Panc1 (cell line): ENCODE results near the gene CLP1. TPM values are rescaled to one million over a fixed set of nuclear protein-coding genes. Genes with fewer than 3 reads are reported as not detected.

ENCODE experiments used
- ATAC-seq: fragments of 200-7000 bp; cut with Tn5 transposase; 2 replicates; pipeline ENCODE4 v1.9.1; 2020; ENCODE audit warnings: mild to moderate bottlenecking, moderate library complexity
- BruUV-seq: library from RNA; stranded (reverse); fragments of 400-500 nt; replicated peaks from 2 replicates; lab custom pipeline; 2021; lab: Mats Ljungman, UMichigan
- CTCF ChIA-PET: fragments of 300-600 bp; sonication (Branson Sonifier 250); formaldehyde crosslinking; loops from one replicate; lab custom pipeline; 2022; ENCODE audit warnings: antibody characterized with exemption; lab: Charles Lee
- POLR2A ChIA-PET: fragments of 300-600 bp; sonication (Branson Sonifier 250); formaldehyde crosslinking; loops from one replicate; lab custom pipeline; 2022; ENCODE audit warnings: antibody characterized with exemption; lab: Charles Lee
- DNase-seq: peaks from one replicate; pipeline ENCODE4 v3.0.0-alpha.2; 2010; ENCODE audit warnings: low read depth, low spot score
- H3K27ac ChIP-seq: 2 replicates; pipeline ENCODE4 v1.5.1; 2011; ENCODE audit warnings: mild to moderate bottlenecking, low read length, inconsistent platforms
- H3K27me3 ChIP-seq: fragments of 200-500 bp; sonication (Bioruptor generic); 2 replicates; pipeline ENCODE4 v1.6.0; 2014; ENCODE audit warnings: low read length, inconsistent platforms; ENCODE audit not compliant: control insufficient read depth, insufficient read depth
- H3K36me3 ChIP-seq: fragments of 200-500 bp; sonication (Bioruptor generic); 2 replicates; pipeline ENCODE4 v1.5.1; 2014; ENCODE audit warnings: inconsistent platforms, mild to moderate bottlenecking, low read length, moderate library complexity; ENCODE audit not compliant: control insufficient read depth, insufficient read depth
- H3K4me1 ChIP-seq: 2 replicates; pipeline ENCODE4 v1.5.1; 2011; ENCODE audit warnings: inconsistent platforms, mild to moderate bottlenecking, low read length, moderate library complexity; ENCODE audit not compliant: control insufficient read depth, insufficient read depth
- H3K4me3 ChIP-seq, 2 experiments: 2 replicates each; pipeline ENCODE4 v1.5.1; 2011 to 2012; ENCODE audit warnings: low read depth in 2 of 2, low read length in 2 of 2, mild to moderate bottlenecking in 2 of 2, inconsistent platforms in 1 of 2, moderate library complexity in 1 of 2
- H3K9me3 ChIP-seq: fragments of 200-500 bp; sonication (Bioruptor generic); 2 replicates; pipeline ENCODE4 v1.5.1; 2014; ENCODE audit warnings: low read depth, mild to moderate bottlenecking, inconsistent platforms, low read length, moderate library complexity; ENCODE audit not compliant: control insufficient read depth, insufficient read depth
- CTCF ChIP-seq: fragments of 450-650 bp; IDR thresholded peaks from 2 replicates; pipeline ENCODE4 v1.5.1; 2017; ENCODE audit warnings: mild to moderate bottlenecking
- POLR2AphosphoS5 ChIP-seq: IDR thresholded peaks from 2 replicates; pipeline ENCODE4 v1.6.1; 2012; ENCODE audit warnings: mild to moderate bottlenecking, low read depth, low read length, moderate library complexity
- REST ChIP-seq, 2 experiments: IDR thresholded peaks; 2 replicates each; pipeline ENCODE4 v1.6.1; 2011 to 2012; ENCODE audit warnings: low read depth in 2 of 2, control low read depth in 1 of 2, low read length in 1 of 2, mild to moderate bottlenecking in 1 of 2, moderate library complexity in 1 of 2; ENCODE audit not compliant: insufficient read depth in 1 of 2
- SIN3A ChIP-seq: IDR thresholded peaks from 2 replicates; pipeline ENCODE4 v1.6.1; 2012; ENCODE audit warnings: low read depth, mild to moderate bottlenecking, low read length, moderate library complexity, borderline replicate concordance; ENCODE audit not compliant: insufficient read depth
- TCF7L2 ChIP-seq: IDR thresholded peaks from 2 replicates; pipeline ENCODE4 v1.6.1; 2011; ENCODE audit warnings: mild to moderate bottlenecking, low read depth, low read length, inconsistent platforms
- in situ Hi-C: cut with HindIII; loops from 2 replicates; pipeline ENCODE4 v1.10.0; 2016; ENCODE audit warnings: low sequenced_read_pairs, low pct_unique_long_range_greater_than_20kb
- intact Hi-C: fragments of 100-400 bp; cut with micrococcal nuclease; formaldehyde crosslinking; loops from one replicate; pipeline ENCODE4 v1.10.0; 2022; ENCODE audit not compliant: unreplicated experiment
- total RNA-seq: library from RNA; stranded (reverse); gene quantifications from one replicate; pipeline ENCODE4 v1.2.1, GENCODE V29; 2021; ENCODE audit not compliant: unreplicated experiment

Gene CLP1
- total RNA-seq, 1 experiment from 2014 or later: 17.7 TPM

- H3K36me3 ChIP-seq: no peaks in the 10 kb centered on the region
- intact Hi-C loops: no loop called here
- CTCF ChIA-PET: no interaction called here
- POLR2A ChIA-PET: interaction anchor here (0.6 kb wide), 1 partner anchor 86 kb away, joined by 3 read pairs; no protein-coding TSS in a partner anchor
- peak overlapping the region; percentile 79 to 91 for H3K4me3 ChIP-seq
- no peak for DNase-seq
- ATAC-seq: no peak; the same call in 1 of the 2 replicates
- TF ChIP-seq POLR2AphosphoS5 (no peak), CTCF (peak; percentile 40), REST (IDR thresholded peaks at IDR 0.05; ENCODE audit: insufficient read depth in 1 of 2, low read depth in 2 of 2, low read length in 1 of 2) (no peak), SIN3A (no peak), TCF7L2 (no peak)
- BruUV-seq: no TSS peak
- peaks cover 19% of the 10 kb centered on the region for H3K4me1 ChIP-seq
- H3K27ac ChIP-seq: peak overlapping the region; percentile 83
- H3K9me3 ChIP-seq: no peaks in the 10 kb centered on the region
- no peaks in the 10 kb centered on the region for H3K27me3 ChIP-seq
- in situ Hi-C loops: no loop called here
Observed at GRCh38 chr11:57638811-57639320, 18.7 kb upstream of the CLP1 start.

GRCh38 chr11:57639321-57640067, 18.1 kb upstream of the CLP1 start:
- TF ChIP-seq REST (IDR thresholded peaks at IDR 0.05; ENCODE audit: insufficient read depth in 1 of 2, low read depth in 2 of 2, low read length in 1 of 2) (no peak), POLR2AphosphoS5 (no peak), CTCF (no peak), SIN3A (no peak), TCF7L2 (no peak)
- H3K27ac ChIP-seq: peak overlapping the region; percentile 83
- BruUV-seq: no TSS peak
- ChIA-PET CTCF (interaction anchor here (2.6 kb wide), 1 partner anchor 71 kb away, joined by 31 read pairs; the partner anchor contains the start of gene UBE2L6), POLR2A (interaction anchor here (0.6 kb wide), 1 partner anchor 87 kb away, joined by 3 read pairs; no protein-coding TSS in a partner anchor)
- intact Hi-C loops (loop anchor here (5.0 to 10.0 kb wide), 2 partner anchors 185 to 292 kb away; no protein-coding TSS in a partner anchor), in situ Hi-C loops (no loop called here)
- no peaks in the 10 kb centered on the region for H3K27me3 ChIP-seq
- DNase-seq: no peak
- no peak for ATAC-seq
- H3K36me3 ChIP-seq: no peaks in the 10 kb centered on the region
- no peaks in the 10 kb centered on the region for H3K9me3 ChIP-seq
- peak overlapping the region; percentile 79 to 91 for H3K4me3 ChIP-seq
- H3K4me1 ChIP-seq: peaks cover 19% of the 10 kb centered on the region
